AG09309 (cell line): ENCODE data around the gene PCBP3.

Source experiments
- DNase-seq: peaks from one replicate; pipeline ENCODE4 v3.0.0-alpha.2; 2010; ENCODE audit warnings: low read depth
- H3K4me3 ChIP-seq: 2 replicates; pipeline ENCODE4 v1.5.1; 2011; ENCODE audit warnings: mild to moderate bottlenecking, low read depth, low read length, moderate library complexity; ENCODE audit not compliant: control insufficient read depth
- CTCF ChIP-seq: IDR thresholded peaks from 2 replicates; pipeline ENCODE4 v1.5.1; 2011; ENCODE audit warnings: mild to moderate bottlenecking, low read depth, low read length, inconsistent platforms; ENCODE audit not compliant: insufficient read depth, control insufficient read depth; ENCODE audit errors: missing control alignments

Gene PCBP3

DNA sequence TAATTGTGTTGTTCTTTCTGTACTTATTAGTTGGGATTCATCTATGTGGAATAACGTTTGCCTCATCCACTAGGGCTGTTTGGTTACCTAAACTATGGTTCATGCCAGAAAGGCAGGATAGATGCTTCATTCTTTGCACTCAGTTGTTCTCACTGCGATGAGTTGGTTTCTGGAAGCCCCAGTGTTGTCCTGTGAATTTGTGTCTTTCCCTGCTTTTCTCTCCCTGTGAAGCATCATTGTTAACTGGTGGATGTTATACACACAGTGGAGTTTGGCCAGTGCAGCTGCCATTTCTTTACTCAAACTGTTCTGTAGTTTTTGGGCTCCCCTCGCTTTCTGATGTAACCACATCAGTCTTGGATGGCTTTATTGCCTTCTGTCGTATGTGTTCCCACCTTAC is 194.4 kb downstream of the PCBP3 start:
- no peak for TF ChIP-seq CTCF

GRCh38 chr21:45838634-45839033 is 195.1 kb downstream of the PCBP3 start:
- no peak for DNase-seq
- TF ChIP-seq CTCF, result no peak
- no peak overlapping the region for H3K4me3 ChIP-seq

More for the DNA sequence above, 194.4 kb downstream of the PCBP3 start:
- DNase-seq, result no peak
- H3K4me3 ChIP-seq, result no peak overlapping the region

GRCh38 chr21:45839274-45839673 is 195.7 kb downstream of the PCBP3 start:
- DNase-seq, result no peak

GRCh38 chr21:45841033-45841432 is 197.5 kb downstream of the PCBP3 start:
- no peak for DNase-seq
- H3K4me3 ChIP-seq, result no peak overlapping the region
- TF ChIP-seq CTCF, result no peak

More at GRCh38 chr21:45839274-45839673, 195.7 kb downstream of the PCBP3 start:
- H3K4me3 ChIP-seq, result no peak overlapping the region
- no peak for TF ChIP-seq CTCF

DNA sequence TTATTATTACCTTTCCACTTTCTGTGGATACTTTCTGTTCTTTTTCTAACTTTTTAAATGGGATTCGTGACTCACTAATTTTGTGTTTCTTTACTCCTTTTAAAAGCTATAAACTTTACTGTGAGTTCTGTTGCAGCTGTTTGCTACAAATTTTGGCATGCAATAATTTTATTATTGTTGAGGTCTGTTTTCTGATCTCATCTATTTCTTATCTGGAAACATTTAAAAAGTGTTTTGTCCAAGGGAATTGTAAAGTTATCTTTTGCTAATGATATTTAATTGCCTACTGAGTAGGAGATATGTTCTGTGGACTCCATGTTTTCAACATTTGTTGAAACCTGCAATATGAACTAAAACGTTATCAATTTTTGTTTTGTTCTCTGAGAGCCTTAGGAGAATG is 199.9 kb downstream of the PCBP3 start:
- DNase-seq, result no peak
- no peak overlapping the region for H3K4me3 ChIP-seq
- no peak for TF ChIP-seq CTCF

- DNase-seq, result no peak
- no peak overlapping the region for H3K4me3 ChIP-seq
- no peak for TF ChIP-seq CTCF
Observed at GRCh38 chr21:45844181-45844580, 200.7 kb downstream of the PCBP3 start.
